ENCODE measurements around the gene EYS. TPM values are rescaled to one million over a fixed set of nuclear protein-coding genes. Genes with fewer than 3 reads are reported as not detected.
"Not testable (repeated sequence)": the region's sequence is repeated elsewhere in the genome, so short reads cannot be mapped to it uniquely, and the experiment has no call there.

EYS gene
- total RNA-seq, 2 experiments from 2014 or later, result not detected

- no peak overlapping the region for H3K4me3 Mint-ChIP-seq
- no peaks in the 10 kb centered on the region for H3K27me3 Mint-ChIP-seq
- POLR2A ChIA-PET, result no interaction called here
- no peak overlapping the region for H3K27ac Mint-ChIP-seq
- H3K4me1 Mint-ChIP-seq, result no peaks in the 10 kb centered on the region
- DNase-seq (no peak), ATAC-seq (ENCODE audit: low read depth) (no peak)
- H3K36me3 Mint-ChIP-seq, result no peaks in the 10 kb centered on the region
- no peaks in the 10 kb centered on the region for H3K9me3 Mint-ChIP-seq
Measured at GRCh38 chr6:64263778-64264177, 1443.2 kb downstream of the EYS start.

DNA sequence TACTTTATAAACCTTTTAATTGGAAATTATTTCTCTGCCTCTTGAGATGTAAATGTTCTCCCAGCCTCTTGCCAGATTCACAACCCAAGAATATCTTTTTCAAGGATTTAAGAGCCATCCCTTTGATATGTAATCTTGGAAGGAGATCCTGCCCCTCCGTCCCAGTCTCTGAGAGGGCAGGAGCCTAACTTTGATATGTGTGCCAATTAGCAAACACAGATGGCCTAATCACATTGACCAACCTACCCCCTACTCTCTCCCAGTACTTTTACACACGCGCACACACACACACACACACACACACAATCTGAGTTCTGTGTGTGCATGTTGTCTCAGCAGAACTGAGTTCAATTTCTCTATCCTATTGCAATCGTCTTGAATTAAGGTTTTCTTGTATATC is 1447.7 kb downstream of the EYS start:
- H3K36me3 Mint-ChIP-seq, result no peaks in the 10 kb centered on the region
- no peaks in the 10 kb centered on the region for H3K4me1 Mint-ChIP-seq
- no peak for DNase-seq
- no peak overlapping the region for H3K27ac Mint-ChIP-seq
- no peak for ATAC-seq (ENCODE audit: low read depth)
- no peak overlapping the region for H3K4me3 Mint-ChIP-seq
- POLR2A ChIA-PET, result no interaction called here
- no peaks in the 10 kb centered on the region for H3K27me3 Mint-ChIP-seq
- no peaks in the 10 kb centered on the region for H3K9me3 Mint-ChIP-seq

DNA sequence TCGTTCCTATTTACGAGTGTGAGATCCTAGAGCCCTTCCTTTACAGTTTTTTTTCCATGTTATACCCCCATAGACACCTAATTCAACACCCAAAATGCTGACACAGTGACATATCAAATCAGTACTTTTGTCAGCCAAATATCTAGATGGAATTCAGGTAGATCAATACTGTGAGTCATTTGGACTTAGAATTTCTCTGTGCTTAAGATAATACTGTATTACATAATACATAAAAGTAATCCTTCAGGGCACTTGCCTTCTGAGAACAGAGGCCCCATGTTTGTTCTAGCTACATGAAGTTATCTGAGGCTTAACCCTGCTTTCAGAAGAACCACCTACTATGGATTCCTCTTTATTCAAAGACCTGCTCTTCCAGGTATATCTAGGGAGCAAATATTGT is 1448.3 kb downstream of the EYS start:
- POLR2A ChIA-PET, result no interaction called here
- no peak overlapping the region for H3K27ac Mint-ChIP-seq
- no peaks in the 10 kb centered on the region for H3K27me3 Mint-ChIP-seq
- H3K9me3 Mint-ChIP-seq, result no peaks in the 10 kb centered on the region
- no peaks in the 10 kb centered on the region for H3K4me1 Mint-ChIP-seq
- ATAC-seq (ENCODE audit: low read depth) (no peak), DNase-seq (no peak)
- H3K36me3 Mint-ChIP-seq, result no peaks in the 10 kb centered on the region
- no peak overlapping the region for H3K4me3 Mint-ChIP-seq

DNA sequence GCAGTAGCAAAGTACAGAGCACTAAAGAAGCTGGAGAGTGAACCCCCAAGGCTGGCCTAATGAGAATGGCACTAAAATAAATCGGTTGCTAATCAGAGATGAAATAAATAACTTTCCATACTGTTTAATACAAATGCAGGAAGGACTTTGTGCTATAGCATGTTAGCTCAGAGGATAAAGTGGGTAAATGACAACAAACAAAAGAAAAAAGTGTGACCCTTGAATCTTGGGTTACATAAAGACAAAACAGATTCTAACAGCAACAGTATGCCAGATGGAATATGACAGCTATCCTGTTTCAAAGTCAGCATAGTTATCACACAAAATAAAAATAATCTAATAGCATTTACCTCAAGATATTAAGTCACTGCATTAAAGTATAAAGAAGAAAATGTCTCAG is 1448.7 kb downstream of the EYS start:
- H3K36me3 Mint-ChIP-seq, result no peaks in the 10 kb centered on the region
- no peak for ATAC-seq (ENCODE audit: low read depth)
- no peaks in the 10 kb centered on the region for H3K4me1 Mint-ChIP-seq

DNA sequence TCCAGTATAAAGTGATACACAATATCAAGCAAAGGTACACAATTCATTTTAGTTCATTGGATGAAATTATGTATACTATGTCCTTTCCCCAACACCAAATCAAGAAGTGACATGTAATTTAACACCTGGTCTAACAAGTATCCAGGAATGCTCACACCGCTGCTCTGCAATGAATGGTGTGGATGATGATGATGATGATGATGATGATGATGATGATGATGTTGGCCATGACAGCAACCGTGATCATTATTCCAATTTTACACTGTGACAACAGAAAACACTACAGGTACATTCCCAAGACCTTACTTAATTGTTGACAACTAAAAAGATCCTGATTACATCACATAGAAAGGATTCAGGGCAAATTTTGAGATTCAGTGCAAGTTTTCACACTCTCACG is 1449.4 kb downstream of the EYS start:
- Mint-ChIP-seq H3K4me3 (no peak overlapping the region), H3K27me3 (no peaks in the 10 kb centered on the region), H3K9me3 (no peaks in the 10 kb centered on the region), H3K4me1 (no peaks in the 10 kb centered on the region), H3K36me3 (no peaks in the 10 kb centered on the region), H3K27ac (no peak overlapping the region)
- POLR2A ChIA-PET, result no interaction called here
- DNase-seq, result no peak
- ATAC-seq (ENCODE audit: low read depth), result no peak

More for the DNA sequence above, 1448.7 kb downstream of the EYS start:
- DNase-seq, result no peak
- POLR2A ChIA-PET, result no interaction called here
- no peak overlapping the region for H3K4me3 Mint-ChIP-seq
- no peaks in the 10 kb centered on the region for H3K27me3 Mint-ChIP-seq
- no peak overlapping the region for H3K27ac Mint-ChIP-seq
- H3K9me3 Mint-ChIP-seq, result no peaks in the 10 kb centered on the region

GRCh38 chr6:64256483-64256882 is 1450.5 kb downstream of the EYS start:
- H3K4me1 Mint-ChIP-seq, result no peaks in the 10 kb centered on the region
- no peak overlapping the region for H3K27ac Mint-ChIP-seq
- no peaks in the 10 kb centered on the region for H3K9me3 Mint-ChIP-seq
- no peaks in the 10 kb centered on the region for H3K27me3 Mint-ChIP-seq
- DNase-seq (no peak), ATAC-seq (ENCODE audit: low read depth) (no peak)
- no peak overlapping the region for H3K4me3 Mint-ChIP-seq
- POLR2A ChIA-PET, result no interaction called here
- no peaks in the 10 kb centered on the region for H3K36me3 Mint-ChIP-seq

GRCh38 chr6:64255000-64255399 is 1452.0 kb downstream of the EYS start:
- POLR2A ChIA-PET, result no interaction called here
- H3K4me3 Mint-ChIP-seq, result no peak overlapping the region
- no peaks in the 10 kb centered on the region for H3K4me1 Mint-ChIP-seq
- no peaks in the 10 kb centered on the region for H3K27me3 Mint-ChIP-seq
- H3K27ac Mint-ChIP-seq, result no peak overlapping the region
- H3K9me3 Mint-ChIP-seq, result no peaks in the 10 kb centered on the region
- H3K36me3 Mint-ChIP-seq, result no peaks in the 10 kb centered on the region
- DNase-seq, result no peak
- no peak for ATAC-seq (ENCODE audit: low read depth)

DNA sequence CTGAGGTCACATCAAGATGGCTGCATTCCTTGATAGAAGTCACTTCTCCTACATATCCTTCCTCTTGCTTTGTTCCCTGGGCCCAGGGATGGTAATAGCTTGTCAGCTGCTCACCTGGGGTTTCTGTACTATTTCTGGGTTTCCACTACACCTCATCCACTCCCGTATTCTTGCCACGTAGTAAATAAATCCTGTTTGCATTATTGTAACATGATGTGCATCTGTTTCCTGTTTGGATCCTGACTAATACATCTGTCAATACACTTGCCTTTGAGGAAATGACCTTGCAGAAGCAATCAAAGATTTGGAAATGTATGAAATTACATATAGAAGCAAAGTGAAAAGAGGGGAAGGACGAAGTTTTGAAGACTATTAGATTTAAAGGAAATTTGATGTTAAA is 1452.5 kb downstream of the EYS start:
- H3K4me3 Mint-ChIP-seq, result no peak overlapping the region
- DNase-seq (no peak), ATAC-seq (ENCODE audit: low read depth) (no peak)
- POLR2A ChIA-PET, result no interaction called here
- H3K27ac Mint-ChIP-seq, result no peak overlapping the region
- H3K36me3 Mint-ChIP-seq, result no peaks in the 10 kb centered on the region
- H3K9me3 Mint-ChIP-seq, result no peaks in the 10 kb centered on the region
- H3K27me3 Mint-ChIP-seq, result no peaks in the 10 kb centered on the region
- no peaks in the 10 kb centered on the region for H3K4me1 Mint-ChIP-seq

GRCh38 chr6:64252256-64252655 is 1454.8 kb downstream of the EYS start:
- no peak overlapping the region for H3K4me3 Mint-ChIP-seq
- no peaks in the 10 kb centered on the region for H3K36me3 Mint-ChIP-seq
- POLR2A ChIA-PET, result no interaction called here
- no peaks in the 10 kb centered on the region for H3K4me1 Mint-ChIP-seq
- H3K27me3 Mint-ChIP-seq, result no peaks in the 10 kb centered on the region
- DNase-seq (no peak), ATAC-seq (ENCODE audit: low read depth) (no peak)
- no peak overlapping the region for H3K27ac Mint-ChIP-seq
- H3K9me3 Mint-ChIP-seq, result no peaks in the 10 kb centered on the region

DNA sequence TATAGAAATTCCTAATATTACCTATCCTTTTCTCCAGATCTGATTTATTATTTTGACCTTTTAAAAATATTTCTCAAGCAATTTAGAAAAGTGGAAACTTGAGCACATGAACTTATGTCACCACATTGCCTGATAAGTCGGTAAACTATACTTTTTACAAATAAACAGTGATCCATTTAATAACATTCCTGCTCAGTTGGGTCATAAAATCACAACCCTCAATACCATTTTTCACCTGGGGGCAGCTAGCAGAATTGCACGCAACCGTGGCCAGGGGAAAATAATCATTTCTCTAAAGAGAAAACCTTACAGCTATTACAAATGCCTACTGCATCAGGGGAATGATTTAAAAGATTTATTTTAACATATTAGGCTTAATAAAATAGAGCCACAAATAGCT is 1456.9 kb downstream of the EYS start:
- H3K4me1 Mint-ChIP-seq, result no peaks in the 10 kb centered on the region
- no peaks in the 10 kb centered on the region for H3K9me3 Mint-ChIP-seq
- no peaks in the 10 kb centered on the region for H3K27me3 Mint-ChIP-seq
- ATAC-seq (ENCODE audit: low read depth), result no peak
- no peak overlapping the region for H3K4me3 Mint-ChIP-seq
- H3K36me3 Mint-ChIP-seq, result no peaks in the 10 kb centered on the region
- DNase-seq, result no peak
- POLR2A ChIA-PET, result no interaction called here
- H3K27ac Mint-ChIP-seq, result no peak overlapping the region

DNA sequence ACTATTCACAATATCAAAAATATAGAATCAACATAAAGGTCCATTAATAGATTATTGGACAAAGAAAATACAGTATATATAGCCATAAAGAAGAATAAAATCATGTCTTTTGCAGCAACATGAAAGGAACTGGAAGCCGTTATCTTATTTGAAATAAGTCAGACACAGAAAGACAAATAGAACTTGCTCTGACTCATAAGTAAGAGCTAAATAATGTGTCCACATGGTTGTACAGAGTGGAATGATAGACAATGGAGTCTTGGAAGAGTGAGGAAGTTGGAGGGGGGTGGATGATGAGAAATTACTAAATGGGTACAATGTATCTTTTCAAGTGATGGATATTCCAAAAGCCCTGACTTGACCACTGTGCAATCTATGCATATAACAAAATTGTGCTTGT is 1457.9 kb downstream of the EYS start:
- ATAC-seq (ENCODE audit: low read depth) (no peak), DNase-seq (no peak)
- POLR2A ChIA-PET, result no interaction called here
- no peaks in the 10 kb centered on the region for H3K4me1 Mint-ChIP-seq
- H3K4me3 Mint-ChIP-seq, result no peak overlapping the region
- H3K27me3 Mint-ChIP-seq, result no peaks in the 10 kb centered on the region
- no peaks in the 10 kb centered on the region for H3K9me3 Mint-ChIP-seq
- no peak overlapping the region for H3K27ac Mint-ChIP-seq
- no peaks in the 10 kb centered on the region for H3K36me3 Mint-ChIP-seq

DNA sequence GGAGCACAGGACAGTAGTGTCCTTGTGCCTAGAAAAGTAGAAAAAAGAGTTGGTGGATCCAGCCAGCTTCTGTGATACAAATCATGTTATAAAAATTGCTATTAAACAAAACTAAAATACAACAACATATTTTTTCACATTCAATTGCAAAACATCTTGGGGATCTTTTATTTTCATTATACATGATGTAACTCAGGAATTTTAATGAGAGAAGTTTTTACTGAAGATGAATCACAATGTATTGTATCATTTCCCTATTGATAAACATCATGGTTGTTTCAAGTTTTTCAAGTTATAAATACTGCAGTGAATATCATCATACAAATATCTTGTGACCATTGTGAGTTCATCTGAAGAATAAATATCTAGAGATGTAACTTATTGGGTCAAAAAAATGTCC is 1463.4 kb downstream of the EYS start:
- H3K4me3 Mint-ChIP-seq, result no peak overlapping the region
- POLR2A ChIA-PET, result no interaction called here
- DNase-seq (no peak), ATAC-seq (ENCODE audit: low read depth) (no peak)
- H3K9me3 Mint-ChIP-seq, result peaks cover 4% of the 10 kb centered on the region
- no peaks in the 10 kb centered on the region for H3K27me3 Mint-ChIP-seq
- no peaks in the 10 kb centered on the region for H3K4me1 Mint-ChIP-seq
- H3K27ac Mint-ChIP-seq, result no peak overlapping the region
- no peaks in the 10 kb centered on the region for H3K36me3 Mint-ChIP-seq

GRCh38 chr6:64238908-64239307 is 1468.1 kb downstream of the EYS start:
- ATAC-seq (ENCODE audit: low read depth); H3K9me3 Mint-ChIP-seq; POLR2A ChIA-PET: not testable (repeated sequence)

GRCh38 chr6:64238071-64238470 is 1469.0 kb downstream of the EYS start:
- ATAC-seq (ENCODE audit: low read depth) (no peak), DNase-seq (no peak)
- no peaks in the 10 kb centered on the region for H3K36me3 Mint-ChIP-seq
- no peaks in the 10 kb centered on the region for H3K4me1 Mint-ChIP-seq
- POLR2A ChIA-PET, result no interaction called here
- H3K27ac Mint-ChIP-seq, result no peak overlapping the region
- H3K4me3 Mint-ChIP-seq, result no peak overlapping the region
- peaks cover 6% of the 10 kb centered on the region for H3K9me3 Mint-ChIP-seq
- no peaks in the 10 kb centered on the region for H3K27me3 Mint-ChIP-seq

More at GRCh38 chr6:64238908-64239307, 1468.1 kb downstream of the EYS start:
- not testable (repeated sequence) for DNase-seq, H3K27me3 Mint-ChIP-seq, H3K4me3 Mint-ChIP-seq, H3K27ac Mint-ChIP-seq, H3K36me3 Mint-ChIP-seq, H3K4me1 Mint-ChIP-seq

GRCh38 chr6:64233746-64234145 is 1473.3 kb downstream of the EYS start:
- H3K4me1 Mint-ChIP-seq, result no peaks in the 10 kb centered on the region
- H3K27ac Mint-ChIP-seq, result no peak overlapping the region
- peaks cover 2% of the 10 kb centered on the region for H3K9me3 Mint-ChIP-seq
- DNase-seq (no peak), ATAC-seq (ENCODE audit: low read depth) (no peak)
- H3K27me3 Mint-ChIP-seq, result no peaks in the 10 kb centered on the region
- no peak overlapping the region for H3K4me3 Mint-ChIP-seq
- no peaks in the 10 kb centered on the region for H3K36me3 Mint-ChIP-seq
- POLR2A ChIA-PET, result no interaction called here

All from activated naive CD8-positive, alpha-beta T cell treated with anti-CD3 and anti-CD28 coated beads, Interleukin-2, amount 10 ng/mL, durations not matched to agents 7 days and 5 days (primary cell).